GM13977 (cell line): ENCODE results near the gene TEDC1.
A peak's percentile ranks its signal among the peaks of the same experiment; 100 is the strongest.

ENCODE experiments used
- DNase-seq: peaks from one replicate; pipeline ENCODE4 v3.0.0; 2012; ENCODE audit warnings: low spot score
- in situ Hi-C: fragments of 300-500 bp; cut with MboI; formaldehyde crosslinking; loops from one replicate; pipeline ENCODE4 v1.12.0; 2022; ENCODE audit warnings: low sequenced_read_pairs, low pct_unique_long_range_greater_than_20kb, mixed read lengths, inconsistent platforms; ENCODE audit not compliant: unreplicated experiment
- TF ChIP-seq, protein P1 (sequence below): IDR thresholded peaks from 2 replicates; pipeline ENCODE4 v1.5.1; 2012; ENCODE audit warnings: mild to moderate bottlenecking, control low read depth; ENCODE audit not compliant: insufficient read depth; ENCODE audit errors: extremely low read depth, missing control alignments

TEDC1 gene

GRCh38 chr14:105477660-105478397 is 13.2 kb upstream of the TEDC1 start:
- in situ Hi-C loops = no loop called here
- DNase-seq = no peak

DNA sequence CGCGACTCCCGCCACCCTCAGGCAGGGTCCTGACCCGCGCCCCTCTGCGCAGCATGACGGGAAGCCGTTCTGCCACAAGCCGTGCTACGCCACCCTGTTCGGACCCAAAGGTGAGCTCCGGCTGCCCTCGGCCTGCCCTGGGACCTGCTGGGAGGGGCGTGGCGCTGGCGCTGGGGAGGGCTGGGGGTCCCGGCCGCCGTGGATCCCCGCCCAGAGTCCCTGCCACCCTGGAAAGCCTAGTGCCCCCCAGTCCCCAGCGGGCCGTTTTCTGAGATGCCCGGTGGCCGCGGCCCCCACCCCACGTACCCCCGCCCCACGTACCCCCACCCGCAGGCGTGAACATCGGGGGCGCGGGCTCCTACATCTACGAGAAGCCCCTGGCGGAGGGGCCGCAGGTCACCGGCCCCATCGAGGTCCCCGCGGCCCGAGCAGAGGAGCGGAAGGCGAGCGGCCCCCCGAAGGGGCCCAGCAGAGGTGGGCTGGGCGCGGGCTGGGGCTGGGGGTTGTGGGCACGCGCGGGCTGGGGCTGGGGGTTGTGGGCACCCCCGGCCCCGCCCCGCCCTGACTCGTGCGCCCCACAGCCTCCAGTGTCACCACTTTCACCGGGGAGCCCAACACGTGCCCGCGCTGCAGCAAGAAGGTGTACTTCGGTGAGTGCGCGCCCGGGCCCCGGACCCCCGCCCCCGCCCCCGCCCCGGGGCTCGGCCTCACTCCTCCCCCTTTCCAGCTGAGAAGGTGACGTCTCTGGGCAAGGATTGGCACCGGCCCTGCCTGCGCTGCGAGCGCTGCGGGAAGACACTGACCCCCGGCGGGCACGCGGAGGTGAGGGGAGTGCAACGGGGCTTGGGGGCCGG is 12.4 kb upstream of the TEDC1 start:
- in situ Hi-C loops = no loop called here
- DNase-seq = no peak
- TF ChIP-seq, protein P1, sequence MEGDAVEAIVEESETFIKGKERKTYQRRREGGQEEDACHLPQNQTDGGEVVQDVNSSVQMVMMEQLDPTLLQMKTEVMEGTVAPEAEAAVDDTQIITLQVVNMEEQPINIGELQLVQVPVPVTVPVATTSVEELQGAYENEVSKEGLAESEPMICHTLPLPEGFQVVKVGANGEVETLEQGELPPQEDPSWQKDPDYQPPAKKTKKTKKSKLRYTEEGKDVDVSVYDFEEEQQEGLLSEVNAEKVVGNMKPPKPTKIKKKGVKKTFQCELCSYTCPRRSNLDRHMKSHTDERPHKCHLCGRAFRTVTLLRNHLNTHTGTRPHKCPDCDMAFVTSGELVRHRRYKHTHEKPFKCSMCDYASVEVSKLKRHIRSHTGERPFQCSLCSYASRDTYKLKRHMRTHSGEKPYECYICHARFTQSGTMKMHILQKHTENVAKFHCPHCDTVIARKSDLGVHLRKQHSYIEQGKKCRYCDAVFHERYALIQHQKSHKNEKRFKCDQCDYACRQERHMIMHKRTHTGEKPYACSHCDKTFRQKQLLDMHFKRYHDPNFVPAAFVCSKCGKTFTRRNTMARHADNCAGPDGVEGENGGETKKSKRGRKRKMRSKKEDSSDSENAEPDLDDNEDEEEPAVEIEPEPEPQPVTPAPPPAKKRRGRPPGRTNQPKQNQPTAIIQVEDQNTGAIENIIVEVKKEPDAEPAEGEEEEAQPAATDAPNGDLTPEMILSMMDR = no peak

More at GRCh38 chr14:105477660-105478397, 13.2 kb upstream of the TEDC1 start:
- TF ChIP-seq, protein P1 = no peak

DNA sequence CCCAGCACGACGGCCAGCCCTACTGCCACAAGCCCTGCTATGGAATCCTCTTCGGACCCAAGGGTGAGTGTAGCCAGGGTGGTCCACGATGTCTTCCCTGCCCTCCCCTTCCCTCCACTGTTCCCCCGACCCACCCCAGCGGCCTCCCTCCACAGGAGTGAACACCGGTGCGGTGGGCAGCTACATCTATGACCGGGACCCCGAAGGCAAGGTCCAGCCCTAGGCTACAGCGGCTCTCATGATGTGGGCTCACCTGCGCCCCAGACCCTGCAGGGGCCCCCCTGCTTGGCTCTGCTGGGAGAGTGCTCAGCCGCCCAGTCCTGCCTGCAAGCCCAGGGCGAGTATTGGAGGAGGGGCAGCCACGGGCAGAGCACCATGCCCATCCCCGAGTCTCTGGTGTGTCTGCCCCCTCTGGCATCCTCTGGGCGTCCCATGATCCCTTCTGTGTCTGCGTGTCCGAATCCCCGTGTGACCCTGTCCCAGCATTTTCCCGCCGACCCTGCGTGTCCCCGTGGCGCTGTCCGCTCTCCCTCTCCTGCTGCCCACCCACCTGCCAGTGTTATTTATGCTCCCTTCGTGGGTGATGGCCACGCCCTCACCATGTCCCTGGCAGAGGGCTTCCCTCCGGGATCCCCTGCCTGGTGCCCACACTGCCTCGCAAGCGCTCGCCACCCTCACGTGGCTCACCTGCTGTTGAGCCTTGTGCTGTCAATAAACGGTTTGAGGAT is 11.5 kb upstream of the TEDC1 start:
- TF ChIP-seq, protein P1 = no peak
- no peak for DNase-seq
- in situ Hi-C loops = no loop called here

DNA sequence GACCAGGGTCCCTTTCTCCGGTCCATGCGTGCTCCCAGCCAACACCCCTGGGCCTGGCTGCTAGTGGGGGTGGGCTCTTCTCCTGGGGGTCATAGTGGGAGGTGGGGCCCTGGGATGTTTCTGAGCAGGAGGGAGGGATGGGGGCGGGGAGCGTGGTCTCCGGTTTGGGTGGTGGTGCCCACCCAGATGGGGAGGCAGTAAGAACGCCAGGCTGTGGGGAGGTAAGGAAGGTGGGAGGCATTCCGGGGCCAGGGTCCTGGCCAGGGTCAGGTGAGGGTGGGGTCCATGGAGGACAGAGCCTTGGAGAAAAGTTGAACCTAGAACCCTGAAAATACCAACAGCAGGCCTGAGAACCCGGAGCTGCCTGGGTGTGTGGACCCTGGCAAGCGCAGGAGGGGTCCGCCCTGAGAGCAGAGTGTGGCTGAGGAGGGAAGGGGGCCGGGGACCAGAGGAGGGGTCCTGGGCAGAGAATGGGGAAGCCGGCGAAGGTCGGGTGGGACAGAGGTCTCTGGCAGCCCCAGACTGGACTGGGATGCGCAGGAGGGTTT is 10.8 kb upstream of the TEDC1 start:
- no peak for DNase-seq
- TF ChIP-seq, protein P1 = no peak
- in situ Hi-C loops = no loop called here

DNA sequence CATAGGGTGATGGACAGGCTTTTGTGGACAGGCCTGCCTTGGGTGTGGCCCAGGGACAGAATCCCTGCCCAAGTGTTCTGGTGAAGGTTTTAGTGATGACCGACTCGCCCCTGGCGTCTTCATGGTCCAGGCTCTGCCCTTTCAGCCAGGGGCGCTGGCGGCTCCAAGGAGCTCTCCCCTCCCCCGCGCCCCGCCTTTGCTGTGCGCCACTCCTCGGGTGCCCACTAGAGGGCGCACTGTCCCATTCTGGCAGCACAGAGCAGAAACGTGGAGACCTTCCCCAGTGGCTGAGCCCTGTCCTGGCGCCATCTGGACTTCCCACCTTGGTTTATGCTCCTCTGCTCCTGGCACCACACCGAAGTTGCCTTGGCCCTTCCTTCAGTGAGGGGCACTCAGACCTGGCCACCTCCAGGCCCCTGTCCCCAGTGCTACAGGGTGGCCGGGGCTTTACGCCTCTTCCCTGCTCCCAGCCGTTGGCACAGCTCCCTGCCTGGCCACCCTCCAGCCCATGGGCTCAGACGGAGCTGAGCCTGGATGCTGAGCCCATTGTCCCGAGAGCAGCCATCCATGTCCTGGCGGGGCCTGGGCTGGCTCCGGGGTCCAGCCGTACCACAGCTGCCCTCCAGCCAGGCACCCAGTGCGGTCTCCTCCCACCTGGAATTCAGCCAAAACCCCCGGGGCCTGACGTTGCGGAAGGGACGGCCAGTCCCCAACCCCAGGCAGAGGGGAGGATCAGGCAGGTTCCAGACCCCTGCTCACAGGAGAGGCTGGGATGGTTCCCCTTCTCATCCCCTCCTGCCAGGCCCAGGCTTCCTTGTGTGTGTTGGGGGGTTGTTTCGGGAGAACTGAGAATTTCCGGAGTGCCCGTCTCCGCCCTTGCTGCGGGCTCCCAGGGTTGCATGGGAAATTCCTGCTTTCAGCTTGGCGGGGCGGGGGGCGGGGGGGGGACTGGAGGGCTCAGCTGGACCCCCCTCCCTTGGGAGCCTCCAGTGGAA is 9.9 kb upstream of the TEDC1 start:
- TF ChIP-seq, protein P1 = peak; percentile 99
- in situ Hi-C loops = no loop called here
- DNase-seq = peak; percentile 95
